ENCODE measurements around the gene LRRC8D.
A peak's percentile ranks its signal among the peaks of the same experiment; 100 is the strongest.

LRRC8D gene

GRCh38 chr1:89872567-89872966 is 51.7 kb downstream of the LRRC8D start:
- DNase-seq, result no peak

- DNase-seq, result no peak
Measured at GRCh38 chr1:89873288-89873687, 52.5 kb downstream of the LRRC8D start.

- DNase-seq, result no peak
Measured at GRCh38 chr1:89873770-89874169, 52.9 kb downstream of the LRRC8D start.

GRCh38 chr1:89876463-89876862 is 55.6 kb downstream of the LRRC8D start:
- DNase-seq, result no peak

- no peak for DNase-seq
Measured at GRCh38 chr1:89877756-89878155, 56.9 kb downstream of the LRRC8D start.

GRCh38 chr1:89878256-89878655 is 57.4 kb downstream of the LRRC8D start:
- DNase-seq, result no peak

- no peak for DNase-seq
Measured at GRCh38 chr1:89880679-89881078, 59.8 kb downstream of the LRRC8D start.

GRCh38 chr1:89881415-89882058 is 60.7 kb downstream of the LRRC8D start:
- DNase-seq, result peak; percentile 61

- no peak for DNase-seq
Measured at GRCh38 chr1:89882348-89883029, 61.7 kb downstream of the LRRC8D start.

- DNase-seq, result no peak
Measured at GRCh38 chr1:89883030-89883379, 62.2 kb downstream of the LRRC8D start.

GRCh38 chr1:89884718-89885596 is 64.1 kb downstream of the LRRC8D start:
- DNase-seq, result no peak

GRCh38 chr1:89887270-89887669 is 66.4 kb downstream of the LRRC8D start:
- no peak for DNase-seq

GRCh38 chr1:89887713-89888112 is 66.9 kb downstream of the LRRC8D start:
- no peak for DNase-seq

GRCh38 chr1:89888480-89889322 is 67.9 kb downstream of the LRRC8D start:
- no peak for DNase-seq

- no peak for DNase-seq
Measured at GRCh38 chr1:89889323-89889615, 68.4 kb downstream of the LRRC8D start.

GRCh38 chr1:89890085-89890752 is 69.4 kb downstream of the LRRC8D start:
- DNase-seq, result no peak

- no peak for DNase-seq
Measured at GRCh38 chr1:89892816-89893215, 72.0 kb downstream of the LRRC8D start.

GRCh38 chr1:89894210-89895201 is 73.7 kb downstream of the LRRC8D start:
- no peak for DNase-seq

- no peak for DNase-seq
Measured at GRCh38 chr1:89896105-89896942, 75.5 kb downstream of the LRRC8D start.

All from activated CD4-positive, alpha-beta T cell treated with anti-CD3 and anti-CD28 coated beads, Interleukin-2, Interleukin-6, amounts not matched to agents 100 ng/mL and 50 ng/mL, durations not matched to agents 16 hours and 8 hours (primary cell).